Lower leg skin (tissue), 3 donors: Measurements from ENCODE around the gene NAGS.

ENCODE experiments used
- POLR2A ChIP-seq, 2 donors: fragments of 450-650 bp; IDR thresholded peaks; one replicate each; pipeline ENCODE4 v1.6.1; 2016 to 2017; ENCODE audit warnings: antibody characterized with exemption in 2 of 2, mild to moderate bottlenecking in 1 of 2, moderate library complexity in 1 of 2
- TF ChIP-seq, protein P1 (sequence below), 3 donors: fragments of 450-650 bp; IDR thresholded peaks; one replicate each; pipeline ENCODE4 v1.5.1; 2016; ENCODE audit warnings: antibody characterized with exemption in 3 of 3, mild to moderate bottlenecking in 3 of 3, moderate library complexity in 2 of 3

DNA sequence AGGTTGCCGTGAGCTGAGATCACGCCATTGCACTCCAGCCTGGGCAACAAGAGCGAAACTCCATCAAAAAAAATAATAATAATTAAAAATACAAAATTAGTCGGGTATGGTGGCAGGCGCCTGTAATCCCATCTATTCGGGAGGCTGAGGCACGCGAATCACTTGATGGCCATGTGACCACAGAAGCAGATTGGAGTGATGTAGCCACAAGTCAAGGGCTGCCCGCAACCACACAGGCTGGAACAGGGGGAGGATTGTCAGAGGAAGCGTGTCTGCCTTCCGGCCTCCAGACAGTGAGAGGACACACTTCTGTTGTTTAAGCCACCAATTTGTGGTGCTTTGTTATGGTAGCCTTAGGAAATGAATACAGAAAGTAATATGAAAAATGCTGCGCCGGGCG is 11.8 kb upstream of the NAGS start:
- no peak for TF ChIP-seq POLR2A (IDR thresholded peaks at IDR 0.05)
- TF ChIP-seq, protein P1, sequence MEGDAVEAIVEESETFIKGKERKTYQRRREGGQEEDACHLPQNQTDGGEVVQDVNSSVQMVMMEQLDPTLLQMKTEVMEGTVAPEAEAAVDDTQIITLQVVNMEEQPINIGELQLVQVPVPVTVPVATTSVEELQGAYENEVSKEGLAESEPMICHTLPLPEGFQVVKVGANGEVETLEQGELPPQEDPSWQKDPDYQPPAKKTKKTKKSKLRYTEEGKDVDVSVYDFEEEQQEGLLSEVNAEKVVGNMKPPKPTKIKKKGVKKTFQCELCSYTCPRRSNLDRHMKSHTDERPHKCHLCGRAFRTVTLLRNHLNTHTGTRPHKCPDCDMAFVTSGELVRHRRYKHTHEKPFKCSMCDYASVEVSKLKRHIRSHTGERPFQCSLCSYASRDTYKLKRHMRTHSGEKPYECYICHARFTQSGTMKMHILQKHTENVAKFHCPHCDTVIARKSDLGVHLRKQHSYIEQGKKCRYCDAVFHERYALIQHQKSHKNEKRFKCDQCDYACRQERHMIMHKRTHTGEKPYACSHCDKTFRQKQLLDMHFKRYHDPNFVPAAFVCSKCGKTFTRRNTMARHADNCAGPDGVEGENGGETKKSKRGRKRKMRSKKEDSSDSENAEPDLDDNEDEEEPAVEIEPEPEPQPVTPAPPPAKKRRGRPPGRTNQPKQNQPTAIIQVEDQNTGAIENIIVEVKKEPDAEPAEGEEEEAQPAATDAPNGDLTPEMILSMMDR (IDR thresholded peaks at IDR 0.05) = no peak
